ENCODE data around the gene RMRP.

RMRP gene

GRCh38 chr9:35611230-35611797, 46.5 kb downstream of the RMRP start:
- Histone ChIP-seq H3K79me2 (ENCODE audit: low read length) (no peaks in the 10 kb centered on the region), H2AFZ (ENCODE audit: low read depth, low read length) (no peak overlapping the region), H3K36me3 (replicated peaks; ENCODE audit: low read depth, low read length) (peaks cover 15% of the 10 kb centered on the region), H3K9ac (ENCODE audit: low read length) (no peak overlapping the region), H3K27ac (ENCODE audit: low read length) (no peak overlapping the region), H3K4me3 (ENCODE audit: low read length) (no peak overlapping the region), H3K4me2 (ENCODE audit: low read length) (no peak overlapping the region), H4K20me1 (ENCODE audit: insufficient read depth, low read length) (no peaks in the 10 kb centered on the region), H3K4me1 (ENCODE audit: low read length) (peaks cover 8% of the 10 kb centered on the region), H3K9me3 (ENCODE audit: insufficient read depth, low read length) (no peaks in the 10 kb centered on the region), H3K27me3 (ENCODE audit: low read depth, low read length) (no peaks in the 10 kb centered on the region)
- TF ChIP-seq EZH2phosphoT487 (IDR thresholded peaks at IDR 0.05; ENCODE audit: low read depth) = no peak
- peak; percentile 54 for TF ChIP-seq CTCF (IDR thresholded peaks at IDR 0.05; ENCODE audit: low read depth, low read length)

- no peak for TF ChIP-seq EZH2phosphoT487 (IDR thresholded peaks at IDR 0.05; ENCODE audit: low read depth)
- no peak for TF ChIP-seq CTCF (IDR thresholded peaks at IDR 0.05; ENCODE audit: low read depth, low read length)
- Histone ChIP-seq H3K9ac (ENCODE audit: low read length) (no peak overlapping the region), H3K4me1 (ENCODE audit: low read length) (peaks cover 7% of the 10 kb centered on the region), H3K36me3 (replicated peaks; ENCODE audit: low read depth, low read length) (peaks cover 15% of the 10 kb centered on the region), H3K27me3 (ENCODE audit: low read depth, low read length) (no peaks in the 10 kb centered on the region), H3K9me3 (ENCODE audit: insufficient read depth, low read length) (no peaks in the 10 kb centered on the region), H3K4me3 (ENCODE audit: low read length) (no peak overlapping the region), H4K20me1 (ENCODE audit: insufficient read depth, low read length) (no peaks in the 10 kb centered on the region), H2AFZ (ENCODE audit: low read depth, low read length) (no peak overlapping the region), H3K79me2 (ENCODE audit: low read length) (peaks cover 5% of the 10 kb centered on the region; the same call in 1 of the 2 replicates), H3K27ac (ENCODE audit: low read length) (no peak overlapping the region), H3K4me2 (ENCODE audit: low read length) (no peak overlapping the region)
These were observed 48.0 kb downstream of the RMRP start for GRCh38 chr9:35609820-35610163.

GRCh38 chr9:35609001-35609819, 48.6 kb downstream of the RMRP start:
- Histone ChIP-seq H3K9ac (ENCODE audit: low read length) (no peak overlapping the region), H3K27ac (ENCODE audit: low read length) (no peak overlapping the region), H3K4me3 (ENCODE audit: low read length) (no peak overlapping the region), H2AFZ (ENCODE audit: low read depth, low read length) (no peak overlapping the region), H3K36me3 (replicated peaks; ENCODE audit: low read depth, low read length) (peaks cover 15% of the 10 kb centered on the region), H3K9me3 (ENCODE audit: insufficient read depth, low read length) (no peaks in the 10 kb centered on the region), H3K79me2 (ENCODE audit: low read length) (peaks cover 5% of the 10 kb centered on the region; the same call in 1 of the 2 replicates), H4K20me1 (ENCODE audit: insufficient read depth, low read length) (no peaks in the 10 kb centered on the region), H3K27me3 (ENCODE audit: low read depth, low read length) (no peaks in the 10 kb centered on the region), H3K4me2 (ENCODE audit: low read length) (no peak overlapping the region), H3K4me1 (ENCODE audit: low read length) (peaks cover 7% of the 10 kb centered on the region)
- TF ChIP-seq EZH2phosphoT487 (IDR thresholded peaks at IDR 0.05; ENCODE audit: low read depth) (no peak), CTCF (IDR thresholded peaks at IDR 0.05; ENCODE audit: low read depth, low read length) (no peak)

GRCh38 chr9:35608221-35608620, 49.6 kb downstream of the RMRP start:
- H3K79me2 ChIP-seq (ENCODE audit: low read length) = peaks cover 5% of the 10 kb centered on the region; the same call in 1 of the 2 replicates
- H3K4me2 ChIP-seq (ENCODE audit: low read length) = no peak overlapping the region
- no peaks in the 10 kb centered on the region for H3K27me3 ChIP-seq (ENCODE audit: low read depth, low read length)
- H3K9ac ChIP-seq (ENCODE audit: low read length) = no peak overlapping the region
- H4K20me1 ChIP-seq (ENCODE audit: insufficient read depth, low read length) = no peaks in the 10 kb centered on the region
- no peaks in the 10 kb centered on the region for H3K9me3 ChIP-seq (ENCODE audit: insufficient read depth, low read length)
- no peak overlapping the region for H3K4me3 ChIP-seq (ENCODE audit: low read length)
- H3K27ac ChIP-seq (ENCODE audit: low read length) = no peak overlapping the region
- peaks cover 11% of the 10 kb centered on the region for H3K4me1 ChIP-seq (ENCODE audit: low read length)
- TF ChIP-seq CTCF (IDR thresholded peaks at IDR 0.05; ENCODE audit: low read depth, low read length) = no peak
- no peak for TF ChIP-seq EZH2phosphoT487 (IDR thresholded peaks at IDR 0.05; ENCODE audit: low read depth)
- no peak overlapping the region for H2AFZ ChIP-seq (ENCODE audit: low read depth, low read length)
- peaks cover 15% of the 10 kb centered on the region for H3K36me3 ChIP-seq (replicated peaks; ENCODE audit: low read depth, low read length)

Data from OCI-LY3 (cell line).